ENCODE data around the gene PIGT. TPM values are rescaled to one million over a fixed set of nuclear protein-coding genes. Genes with fewer than 3 reads are reported as not detected.

Gene PIGT
- total RNA-seq, 1 experiment from 2014 or later: 86.0 TPM

GRCh38 chr20:45427236-45428149 is 11.6 kb downstream of the PIGT start:
- DNase-seq (ENCODE audit: low spot score): no peak

- DNase-seq (ENCODE audit: low spot score): no peak
These were observed 13.7 kb downstream of the PIGT start for GRCh38 chr20:45429618-45430017.

- DNase-seq (ENCODE audit: low spot score): no peak
These were observed 16.4 kb downstream of the PIGT start for GRCh38 chr20:45432294-45432693.

- DNase-seq (ENCODE audit: low spot score): peak; percentile 82
These were observed 17.4 kb downstream of the PIGT start for GRCh38 chr20:45433316-45433715.

- no peak for DNase-seq (ENCODE audit: low spot score)
These were observed 18.0 kb downstream of the PIGT start for GRCh38 chr20:45433976-45434375.

- DNase-seq (ENCODE audit: low spot score): peak; percentile 76
These were observed 21.0 kb downstream of the PIGT start for GRCh38 chr20:45436732-45437485.

GRCh38 chr20:45440424-45440823 is 24.5 kb downstream of the PIGT start:
- DNase-seq (ENCODE audit: low spot score): no peak

- no peak for DNase-seq (ENCODE audit: low spot score)
These were observed 25.1 kb downstream of the PIGT start for GRCh38 chr20:45440891-45441685.

GRCh38 chr20:45441746-45442145 is 25.8 kb downstream of the PIGT start:
- no peak for DNase-seq (ENCODE audit: low spot score)

- DNase-seq (ENCODE audit: low spot score): no peak
These were observed 28.1 kb downstream of the PIGT start for GRCh38 chr20:45444050-45444449.

GRCh38 chr20:45445805-45446562 is 30.0 kb downstream of the PIGT start:
- DNase-seq (ENCODE audit: low spot score): peak; percentile 36

GRCh38 chr20:45448270-45448669 is 32.3 kb downstream of the PIGT start:
- no peak for DNase-seq (ENCODE audit: low spot score)

GRCh38 chr20:45449528-45449927 is 33.6 kb downstream of the PIGT start:
- no peak for DNase-seq (ENCODE audit: low spot score)

GRCh38 chr20:45450097-45450818 is 34.3 kb downstream of the PIGT start:
- peak; percentile 30 for DNase-seq (ENCODE audit: low spot score)

- DNase-seq (ENCODE audit: low spot score): no peak
These were observed 36.3 kb downstream of the PIGT start for GRCh38 chr20:45452238-45452637.

GRCh38 chr20:45452772-45453691 is 37.1 kb downstream of the PIGT start:
- no peak for DNase-seq (ENCODE audit: low spot score)

- peak; percentile 13 for DNase-seq (ENCODE audit: low spot score)
These were observed 40.7 kb downstream of the PIGT start for GRCh38 chr20:45456632-45457031.

- DNase-seq (ENCODE audit: low spot score): no peak
These were observed 43.7 kb downstream of the PIGT start for GRCh38 chr20:45459606-45460005.

GRCh38 chr20:45461225-45461624 is 45.3 kb downstream of the PIGT start:
- no peak for DNase-seq (ENCODE audit: low spot score)
